Measurements from ENCODE around the gene PRKCA. TPM values are rescaled to one million over a fixed set of nuclear protein-coding genes. Genes with fewer than 3 reads are reported as not detected.

PRKCA gene
- total RNA-seq, 4 donors from 2014 or later: 24.5 to 61.9 (median 40.8) TPM

DNA sequence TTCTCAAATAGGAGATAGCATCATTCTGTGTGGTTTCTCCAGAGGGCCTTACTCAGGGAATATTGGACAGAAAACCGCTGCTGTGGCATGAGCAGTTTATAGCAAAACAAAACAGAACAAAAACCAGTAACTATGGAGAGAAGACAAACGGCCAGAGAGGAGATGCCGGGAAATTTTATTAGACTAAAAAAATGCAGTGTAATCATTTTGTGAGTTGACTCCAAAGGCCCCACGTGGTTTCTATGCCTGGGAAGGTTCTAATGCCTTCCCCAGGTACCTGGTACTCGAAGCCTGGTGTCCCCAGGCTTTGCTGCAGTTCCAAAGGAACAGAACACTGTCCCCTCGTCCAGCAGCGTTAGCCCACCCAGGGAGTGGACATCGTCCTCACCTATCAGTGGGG, 519.6 kb downstream of the PRKCA start:
- Histone ChIP-seq H3K9me3 (peaks cover 0 to 12% (median 2%) of the 10 kb centered on the region in 4 donors), H3K27me3 (peaks cover 0 to 36% (median 0%) of the 10 kb centered on the region in 4 donors), H3K36me3 (no peaks in the 10 kb centered on the region), H3K4me1 (no peaks in the 10 kb centered on the region), H3K4me3 (no peak overlapping the region), H3K27ac (replicated peaks in 1 of 4) (no peak overlapping the region)
- TF ChIP-seq POLR2A (IDR thresholded peaks at IDR 0.05; ENCODE audit: low read depth) (no peak), EP300 (IDR thresholded peaks at IDR 0.05) (no peak), POLR2AphosphoS5 (IDR thresholded peaks at IDR 0.05) (no peak)
- TF ChIP-seq, protein P1, sequence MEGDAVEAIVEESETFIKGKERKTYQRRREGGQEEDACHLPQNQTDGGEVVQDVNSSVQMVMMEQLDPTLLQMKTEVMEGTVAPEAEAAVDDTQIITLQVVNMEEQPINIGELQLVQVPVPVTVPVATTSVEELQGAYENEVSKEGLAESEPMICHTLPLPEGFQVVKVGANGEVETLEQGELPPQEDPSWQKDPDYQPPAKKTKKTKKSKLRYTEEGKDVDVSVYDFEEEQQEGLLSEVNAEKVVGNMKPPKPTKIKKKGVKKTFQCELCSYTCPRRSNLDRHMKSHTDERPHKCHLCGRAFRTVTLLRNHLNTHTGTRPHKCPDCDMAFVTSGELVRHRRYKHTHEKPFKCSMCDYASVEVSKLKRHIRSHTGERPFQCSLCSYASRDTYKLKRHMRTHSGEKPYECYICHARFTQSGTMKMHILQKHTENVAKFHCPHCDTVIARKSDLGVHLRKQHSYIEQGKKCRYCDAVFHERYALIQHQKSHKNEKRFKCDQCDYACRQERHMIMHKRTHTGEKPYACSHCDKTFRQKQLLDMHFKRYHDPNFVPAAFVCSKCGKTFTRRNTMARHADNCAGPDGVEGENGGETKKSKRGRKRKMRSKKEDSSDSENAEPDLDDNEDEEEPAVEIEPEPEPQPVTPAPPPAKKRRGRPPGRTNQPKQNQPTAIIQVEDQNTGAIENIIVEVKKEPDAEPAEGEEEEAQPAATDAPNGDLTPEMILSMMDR (IDR thresholded peaks at IDR 0.05): no peak
- no peak for DNase-seq (ENCODE audit: extremely low spot score)
- intact Hi-C loops (cut with DNase I): no loop called here
- 77% methylated on average over 8 of the region's 8 CpGs for WGBS

DNA sequence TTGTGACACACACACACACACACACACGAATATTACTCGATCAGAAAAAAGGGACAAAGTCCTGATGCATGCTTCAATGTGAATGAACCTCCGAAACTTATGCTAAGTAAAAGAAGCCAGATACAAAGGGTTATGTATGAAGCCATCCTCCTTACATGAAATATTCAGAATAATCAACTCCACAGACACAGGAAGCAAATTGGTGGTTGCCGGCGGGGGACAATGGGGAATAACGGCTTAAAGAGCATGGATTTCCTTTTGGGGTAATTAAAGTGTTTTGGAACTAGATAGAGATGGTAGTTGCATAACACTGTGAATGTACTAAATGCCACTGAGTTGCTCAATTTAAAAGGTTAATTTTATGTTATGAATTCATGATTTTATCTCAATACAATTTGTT, 524.4 kb downstream of the PRKCA start:
- DNase-seq (ENCODE audit: extremely low spot score): no peak
- Histone ChIP-seq H3K27me3 (peaks cover 0 to 43% (median 2%) of the 10 kb centered on the region in 4 donors), H3K4me3 (no peak overlapping the region), H3K4me1 (peaks cover 0 to 4% (median 2%) of the 10 kb centered on the region in 4 donors), H3K36me3 (no peaks in the 10 kb centered on the region), H3K9me3 (peaks cover 0 to 7% (median 0%) of the 10 kb centered on the region in 4 donors), H3K27ac (replicated peaks in 1 of 4) (no peak overlapping the region)
- TF ChIP-seq POLR2AphosphoS5 (IDR thresholded peaks at IDR 0.05) (no peak), POLR2A (IDR thresholded peaks at IDR 0.05; ENCODE audit: low read depth) (no peak), EP300 (IDR thresholded peaks at IDR 0.05) (no peak)
- TF ChIP-seq, protein P1 (IDR thresholded peaks at IDR 0.05): no peak
- whole genome bisulfite sequencing: 85% methylated on average over 6 of the region's 6 CpGs
- intact Hi-C loops (cut with DNase I): no loop called here

DNA sequence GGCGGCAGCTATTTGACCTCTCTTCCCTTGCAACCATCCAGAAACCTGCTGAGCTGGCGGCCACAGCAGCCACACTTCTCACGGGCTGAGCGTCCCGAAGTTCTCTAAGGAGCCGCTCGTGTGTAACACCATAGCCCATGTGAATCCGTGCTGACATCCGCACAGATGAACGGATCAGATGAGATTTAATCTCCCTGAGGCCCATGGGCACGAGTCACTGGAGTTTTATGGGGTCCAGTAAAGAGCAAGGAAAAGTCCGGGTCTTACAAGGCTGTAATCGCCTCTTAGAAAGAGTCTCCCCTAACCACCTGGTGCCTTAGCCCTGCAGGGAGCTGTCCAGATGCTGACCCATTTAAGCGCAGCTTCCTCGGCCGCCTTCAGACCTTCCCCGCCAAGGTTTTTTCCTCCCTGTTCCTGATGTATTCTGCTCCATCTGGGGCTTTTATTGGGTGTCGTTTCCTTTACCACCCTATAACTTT, 527.0 kb downstream of the PRKCA start:
- no peak overlapping the region for H3K4me3 ChIP-seq
- no peak for DNase-seq (ENCODE audit: extremely low spot score)
- H3K27me3 ChIP-seq: peaks cover 0 to 45% (median 8%) of the 10 kb centered on the region in 4 donors
- TF ChIP-seq EP300 (IDR thresholded peaks at IDR 0.05): no peak
- TF ChIP-seq POLR2A (IDR thresholded peaks at IDR 0.05; ENCODE audit: low read depth): no peak
- TF ChIP-seq, protein P1 (IDR thresholded peaks at IDR 0.05): no peak
- TF ChIP-seq POLR2AphosphoS5 (IDR thresholded peaks at IDR 0.05): no peak
- peaks cover 0 to 4% (median 2%) of the 10 kb centered on the region in 4 donors for H3K4me1 ChIP-seq
- 7% methylated on average over 18 of the region's 18 CpGs for WGBS
- no peaks in the 10 kb centered on the region for H3K36me3 ChIP-seq
- intact Hi-C loops (cut with DNase I): no loop called here
- peaks cover 0 to 7% (median 0%) of the 10 kb centered on the region in 4 donors for H3K9me3 ChIP-seq
- H3K27ac ChIP-seq (replicated peaks in 1 of 4): no peak overlapping the region

DNA sequence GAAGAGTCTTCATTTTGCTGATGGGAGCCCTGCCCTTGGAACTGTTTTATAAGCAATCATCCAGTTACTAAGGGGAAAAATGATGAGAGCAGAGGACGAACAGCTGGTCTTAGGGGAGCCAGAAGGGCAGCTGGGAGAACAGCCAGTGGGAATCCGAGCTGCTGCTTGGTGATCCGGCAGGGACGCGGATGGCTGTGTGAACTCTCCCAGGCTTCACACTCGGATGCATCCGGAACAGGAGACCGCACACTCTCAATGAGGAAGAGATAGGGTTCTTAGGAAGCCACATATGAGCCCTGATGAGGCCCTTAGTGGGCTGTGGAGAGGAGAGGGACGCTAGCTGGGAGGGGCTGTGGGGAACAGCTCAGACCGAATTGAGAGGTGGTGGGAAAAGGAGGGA, 527.5 kb downstream of the PRKCA start:
- no peak for TF ChIP-seq POLR2A (IDR thresholded peaks at IDR 0.05; ENCODE audit: low read depth)
- no peak for TF ChIP-seq POLR2AphosphoS5 (IDR thresholded peaks at IDR 0.05)
- no peak for TF ChIP-seq EP300 (IDR thresholded peaks at IDR 0.05)
- TF ChIP-seq, protein P1 (IDR thresholded peaks at IDR 0.05): no peak
- Histone ChIP-seq H3K27me3 (peaks cover 0 to 45% (median 12%) of the 10 kb centered on the region in 4 donors), H3K27ac (replicated peaks in 1 of 4) (no peak overlapping the region), H3K4me3 (no peak overlapping the region), H3K9me3 (peaks cover 0 to 7% (median 0%) of the 10 kb centered on the region in 4 donors), H3K36me3 (no peaks in the 10 kb centered on the region), H3K4me1 (peaks cover 0 to 7% (median 2%) of the 10 kb centered on the region in 4 donors)
- WGBS: 12% methylated on average over 10 of the region's 10 CpGs
- intact Hi-C loops (cut with DNase I): no loop called here
- DNase-seq (ENCODE audit: extremely low spot score): no peak

DNA sequence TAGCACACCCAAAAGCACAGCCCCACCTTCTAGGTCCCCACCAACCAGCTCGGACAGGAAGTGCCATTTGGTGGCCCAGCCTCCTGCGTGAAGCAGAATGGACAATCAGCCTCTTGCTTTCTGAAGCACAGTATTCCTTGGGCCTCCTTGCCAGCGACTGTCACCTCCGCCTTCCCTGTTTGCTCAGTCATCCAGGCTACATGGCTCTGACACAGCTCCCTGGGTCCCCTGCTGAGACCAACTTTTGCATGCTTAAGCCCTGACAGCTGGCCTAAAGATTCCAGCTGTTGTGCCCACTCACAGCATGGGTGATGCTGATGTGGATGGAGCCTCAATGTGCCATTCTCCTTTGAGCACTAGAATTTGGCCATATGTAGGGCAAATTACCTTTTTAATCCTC, 528.0 kb downstream of the PRKCA start:
- H3K4me1 ChIP-seq: peaks cover 0 to 12% (median 4%) of the 10 kb centered on the region in 4 donors
- DNase-seq (ENCODE audit: extremely low spot score): no peak
- intact Hi-C loops (cut with DNase I): no loop called here

More for the DNA sequence above, 528.0 kb downstream of the PRKCA start:
- Histone ChIP-seq H3K9me3 (peaks cover 0 to 7% (median 0%) of the 10 kb centered on the region in 4 donors), H3K27me3 (peaks cover 0 to 51% (median 18%) of the 10 kb centered on the region in 4 donors), H3K4me3 (no peak overlapping the region), H3K36me3 (no peaks in the 10 kb centered on the region), H3K27ac (replicated peaks in 1 of 4) (no peak overlapping the region)
- WGBS: 28% methylated on average over 2 of the region's 4 CpGs
- TF ChIP-seq EP300 (IDR thresholded peaks at IDR 0.05) (no peak), POLR2A (IDR thresholded peaks at IDR 0.05; ENCODE audit: low read depth) (no peak), POLR2AphosphoS5 (IDR thresholded peaks at IDR 0.05) (no peak)
- TF ChIP-seq, protein P1 (IDR thresholded peaks at IDR 0.05): no peak
